Putamen (tissue), 1 donor: ENCODE measurements around the gene PRTN3.
A peak's percentile ranks its signal among the peaks of the same experiment; 100 is the strongest.
"Not testable (repeated sequence)": the region's sequence is repeated elsewhere in the genome, so short reads cannot be mapped to it uniquely, and the experiment has no call there.

Experiments
- DNase-seq: peaks from one replicate; pipeline ENCODE4 v3.0.0-alpha.2; 2016; ENCODE audit warnings: low spot score

Gene PRTN3

GRCh38 chr19:883661-884211 lies 42.9 kb downstream of the PRTN3 start:
- no peak for DNase-seq

GRCh38 chr19:884420-885211 lies 43.8 kb downstream of the PRTN3 start:
- DNase-seq, result no peak

GRCh38 chr19:885536-886224 lies 44.9 kb downstream of the PRTN3 start:
- no peak for DNase-seq

DNA sequence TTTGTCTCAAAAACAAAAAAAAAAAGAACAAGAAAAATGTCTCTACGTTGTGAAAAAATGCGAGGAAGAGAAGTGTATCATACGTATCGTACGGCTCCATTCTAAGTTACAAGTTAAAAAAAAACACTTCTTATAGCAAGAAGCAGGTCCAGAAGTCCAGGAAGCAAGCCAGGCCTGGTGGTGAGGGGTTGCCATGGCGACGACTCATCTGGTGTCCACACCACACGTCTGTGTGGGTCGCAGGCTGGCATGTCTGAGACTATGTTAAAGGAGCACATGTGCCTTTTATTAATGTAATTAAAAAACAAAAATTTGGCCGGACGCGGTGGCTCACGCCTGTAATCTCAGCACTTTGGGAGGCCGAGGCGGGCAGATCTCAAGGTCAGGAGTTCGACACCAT lies 46.3 kb downstream of the PRTN3 start:
- no peak for DNase-seq

- no peak for DNase-seq
These were observed 46.8 kb downstream of the PRTN3 start for GRCh38 chr19:887599-887998.

DNA sequence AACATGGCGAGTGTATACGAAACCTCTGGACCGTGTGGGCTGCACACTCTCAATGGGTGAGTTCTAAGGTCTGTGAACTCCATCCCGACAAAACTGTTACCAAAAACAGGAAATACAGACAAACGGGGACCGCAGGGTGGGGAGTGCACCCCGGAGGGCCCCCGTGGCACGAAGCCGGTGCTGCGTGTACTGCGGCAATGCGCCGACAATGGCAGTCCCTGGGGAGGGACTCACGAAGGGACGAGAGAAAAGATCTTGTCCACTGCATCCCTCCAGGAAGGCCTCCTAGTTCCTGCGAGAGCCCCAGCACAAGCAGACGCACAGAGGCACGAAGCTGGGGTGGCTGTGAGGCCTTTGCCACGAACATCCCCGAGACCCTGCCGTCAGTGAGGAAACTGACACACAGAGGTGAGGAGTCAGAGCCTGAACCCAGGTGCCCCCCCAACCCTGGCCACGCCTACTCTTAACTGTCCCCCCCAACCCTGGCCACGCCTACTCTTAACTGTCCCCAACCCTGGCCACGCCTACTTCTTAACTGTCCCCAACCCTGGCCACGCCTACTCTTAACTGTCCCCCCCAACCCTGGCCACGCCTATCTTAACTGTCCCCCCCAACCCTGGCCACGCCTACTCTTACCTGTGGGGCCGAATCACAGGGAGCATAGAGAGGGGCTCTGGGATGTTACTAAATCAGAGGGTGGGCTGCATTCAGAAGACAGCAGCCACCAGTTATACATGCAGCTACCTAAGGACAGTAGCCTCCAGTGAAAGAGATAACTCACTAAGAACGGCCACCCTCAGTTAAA lies 48.0 kb downstream of the PRTN3 start:
- DNase-seq, result no peak

- no peak for DNase-seq
These were observed 49.0 kb downstream of the PRTN3 start for GRCh38 chr19:889662-890295.

- no peak for DNase-seq
These were observed 50.0 kb downstream of the PRTN3 start for GRCh38 chr19:890831-891230.

DNA sequence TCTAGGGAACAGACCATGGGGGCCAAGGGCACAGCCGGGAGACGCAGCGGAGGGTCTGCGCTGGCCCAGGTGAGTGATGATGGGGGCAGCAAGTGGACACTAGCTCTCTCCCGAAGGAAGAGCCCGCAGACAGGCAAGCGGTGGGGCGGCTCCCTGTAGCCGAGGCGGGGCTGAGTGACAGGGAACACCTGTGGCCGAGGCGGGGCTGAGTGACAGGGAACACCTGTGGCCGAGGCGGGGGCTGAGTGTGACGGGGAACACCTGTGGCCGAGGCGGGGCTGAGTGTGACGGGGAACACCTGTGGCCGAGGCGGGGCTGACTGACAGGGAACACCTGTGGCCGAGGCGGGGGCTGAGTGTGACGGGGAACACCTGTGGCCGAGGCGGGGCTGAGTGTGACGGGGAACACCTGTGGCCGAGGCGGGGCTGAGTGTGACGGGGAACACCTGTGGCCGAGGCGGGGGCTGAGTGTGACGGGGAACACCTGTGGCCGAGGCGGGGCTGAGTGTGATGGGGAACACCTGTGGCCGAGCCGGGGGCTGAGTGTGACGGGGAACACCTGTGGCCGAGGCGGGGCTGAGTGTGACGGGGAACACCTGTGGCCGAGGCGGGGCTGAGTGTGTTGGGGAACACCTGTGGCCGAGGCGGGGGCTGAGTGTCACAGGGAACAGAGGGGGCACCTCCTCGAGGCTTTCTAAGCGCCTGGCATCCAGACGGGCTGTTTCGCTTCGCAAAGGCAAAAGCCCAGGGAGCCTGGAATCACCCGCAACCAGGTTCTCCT lies 50.8 kb downstream of the PRTN3 start:
- not testable (repeated sequence) for DNase-seq

- no peak for DNase-seq
These were observed 51.6 kb downstream of the PRTN3 start for GRCh38 chr19:892243-892893.

GRCh38 chr19:892894-893689 lies 52.3 kb downstream of the PRTN3 start, which contains the start of the genes MED16 and RNU6-9:
Gene MED16, minus strand, starts transcription at chr19:893187. Its CDS starts 2,056 bp downstream, at chr19:891131.
Gene RNU6-9, plus strand, starts transcription at chr19:893484.
- peak; percentile 95 for DNase-seq

DNA sequence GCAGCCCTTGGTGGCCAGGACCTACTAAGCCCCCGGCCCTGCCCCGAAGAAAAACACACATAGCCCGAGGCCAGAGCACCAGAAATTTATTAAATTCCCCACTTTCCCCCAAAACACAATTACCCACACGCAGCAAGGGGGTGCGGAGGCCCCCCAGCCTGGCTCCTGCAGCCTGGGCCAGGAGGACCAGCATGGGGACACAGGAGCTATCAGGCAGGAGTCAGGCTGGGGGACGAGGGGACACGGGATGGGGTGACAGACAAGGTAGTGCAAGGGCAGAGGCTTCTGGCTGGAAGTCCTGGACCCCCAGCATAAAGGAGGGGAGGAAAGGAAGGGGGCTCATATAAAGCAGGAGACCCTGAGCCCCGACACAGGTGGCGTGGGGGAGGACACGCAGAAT lies 55.6 kb downstream of the PRTN3 start:
- no peak for DNase-seq

- DNase-seq, result no peak
These were observed 56.2 kb downstream of the PRTN3 start for GRCh38 chr19:896999-897398.

DNA sequence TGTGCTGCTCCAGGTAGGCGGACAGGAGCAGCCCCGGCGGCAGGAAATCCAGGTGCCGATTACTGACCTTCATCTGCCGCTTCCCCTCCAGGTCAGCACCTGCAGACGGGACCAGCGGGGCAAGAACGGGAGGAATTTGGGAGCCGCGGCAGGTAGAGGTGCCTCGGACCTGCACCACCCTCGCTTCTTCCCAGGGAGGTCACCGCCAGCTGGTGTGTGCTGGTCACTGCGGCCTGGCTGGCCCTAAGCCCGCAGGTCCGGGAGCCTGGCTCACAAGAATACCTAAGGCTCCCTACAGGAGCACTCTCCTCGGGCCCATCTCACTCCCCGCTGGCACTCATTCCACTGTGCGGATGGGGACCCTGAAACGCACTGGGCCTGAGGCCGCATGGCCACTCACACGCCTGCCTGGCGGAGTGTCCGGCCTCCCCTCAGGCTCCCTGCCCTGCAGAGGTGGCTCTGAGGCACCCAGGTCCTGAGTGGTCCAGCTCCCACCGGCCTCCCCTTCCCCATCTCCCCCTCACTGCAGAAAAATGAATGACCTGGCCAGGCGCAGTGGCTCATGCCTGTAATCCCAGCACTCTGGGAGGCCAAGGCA lies 56.7 kb downstream of the PRTN3 start:
- DNase-seq, result no peak
